ENCODE measurements around the gene ALOX15. TPM values are rescaled to one million over a fixed set of nuclear protein-coding genes. Genes with fewer than 3 reads are reported as not detected.
"Not testable (repeated sequence)": the region's sequence is repeated elsewhere in the genome, so short reads cannot be mapped to it uniquely, and the experiment has no call there.

ALOX15 gene
- total RNA-seq, 1 donor from 2014 or later: not detected

- DNase-seq (ENCODE audit: extremely low read depth, low read depth, low spot score): not testable (repeated sequence)
Observed at GRCh38 chr17:4595685-4596342, 45.7 kb downstream of the ALOX15 start.

GRCh38 chr17:4594931-4595684 is 46.4 kb downstream of the ALOX15 start:
- no peak for DNase-seq (ENCODE audit: extremely low read depth, low read depth, low spot score)

GRCh38 chr17:4594406-4594805 is 47.1 kb downstream of the ALOX15 start:
- DNase-seq (ENCODE audit: extremely low read depth, low read depth, low spot score): no peak

GRCh38 chr17:4593021-4593421 is 48.5 kb downstream of the ALOX15 start:
- DNase-seq (ENCODE audit: extremely low read depth, low read depth, low spot score): no peak

- DNase-seq (ENCODE audit: extremely low read depth, low read depth, low spot score): no peak
Observed at GRCh38 chr17:4592240-4593005, 49.1 kb downstream of the ALOX15 start.

- no peak for DNase-seq (ENCODE audit: extremely low read depth, low read depth, low spot score)
Observed at GRCh38 chr17:4591529-4591928, 49.9 kb downstream of the ALOX15 start.

GRCh38 chr17:4590981-4591453 is 50.5 kb downstream of the ALOX15 start:
- DNase-seq (ENCODE audit: extremely low read depth, low read depth, low spot score): no peak

- DNase-seq (ENCODE audit: extremely low read depth, low read depth, low spot score): not testable (repeated sequence)
Observed at GRCh38 chr17:4590042-4590441, 51.4 kb downstream of the ALOX15 start.

- DNase-seq (ENCODE audit: extremely low read depth, low read depth, low spot score): no peak
Observed at GRCh38 chr17:4588898-4589625, 52.4 kb downstream of the ALOX15 start.

- no peak for DNase-seq (ENCODE audit: extremely low read depth, low read depth, low spot score)
Observed at GRCh38 chr17:4588391-4588790, 53.1 kb downstream of the ALOX15 start.

- DNase-seq (ENCODE audit: extremely low read depth, low read depth, low spot score): no peak
Observed at GRCh38 chr17:4587803-4588202, 53.7 kb downstream of the ALOX15 start.

- no peak for DNase-seq (ENCODE audit: extremely low read depth, low read depth, low spot score)
Observed at GRCh38 chr17:4587195-4587594, 54.3 kb downstream of the ALOX15 start.

- no peak for DNase-seq (ENCODE audit: extremely low read depth, low read depth, low spot score)
Observed at GRCh38 chr17:4586043-4586442, 55.4 kb downstream of the ALOX15 start.

GRCh38 chr17:4585638-4585994 is 55.9 kb downstream of the ALOX15 start:
- DNase-seq (ENCODE audit: extremely low read depth, low read depth, low spot score): no peak

GRCh38 chr17:4584917-4585637 is 56.4 kb downstream of the ALOX15 start:
- no peak for DNase-seq (ENCODE audit: extremely low read depth, low read depth, low spot score)

GRCh38 chr17:4584101-4584916 is 57.2 kb downstream of the ALOX15 start, which contains the start of gene SMTNL2:
TSS of gene SMTNL2 (plus strand) at chr17:4584529. CDS start at chr17:4584606, 77 bp downstream.
- no peak for DNase-seq (ENCODE audit: extremely low read depth, low read depth, low spot score)

GRCh38 chr17:4583782-4584100 is 57.7 kb downstream of the ALOX15 start:
- no peak for DNase-seq (ENCODE audit: extremely low read depth, low read depth, low spot score)

GRCh38 chr17:4583206-4583605 is 58.3 kb downstream of the ALOX15 start:
- no peak for DNase-seq (ENCODE audit: extremely low read depth, low read depth, low spot score)

GRCh38 chr17:4582691-4583090 is 58.8 kb downstream of the ALOX15 start:
- DNase-seq (ENCODE audit: extremely low read depth, low read depth, low spot score): no peak

All from glomerular endothelial cell (primary cell).